Hematopoietic multipotent progenitor cell treated with erythropoietin and hydrocortisone succinate and interleukin-3 and kit ligand, for 6 days (in vitro differentiated cells): ENCODE results near the gene TAF11L10.
"Not testable (repeated sequence)": the region's sequence is repeated elsewhere in the genome, so short reads cannot be mapped to it uniquely, and the experiment has no call there.

Source experiments
- DNase-seq: peaks from one replicate; pipeline ENCODE4 v3.0.0-alpha.2; 2015

The TAF11L10 gene

GRCh38 chr5:17597728-17598127 lies at the start of gene TAF11L10:
TSS of gene TAF11L10 (minus strand) at chr5:17597828.
- DNase-seq = not testable (repeated sequence)

GRCh38 chr5:17634160-17634559 lies 36.5 kb upstream of the TAF11L10 start, which contains the start of gene TAF11L14:
TSS of gene TAF11L14 (plus strand) at chr5:17634460.
- no peak for DNase-seq

- DNase-seq = not testable (repeated sequence)
Measured at GRCh38 chr5:17631788-17632187, 34.2 kb upstream of the TAF11L10 start, which contains the start of gene TAF11L13. TSS of gene TAF11L13 (plus strand) at chr5:17632088.

- DNase-seq = no peak
Measured at GRCh38 chr5:17625686-17626085, 28.1 kb upstream of the TAF11L10 start.

GRCh38 chr5:17620627-17621026 lies 23.0 kb upstream of the TAF11L10 start:
- DNase-seq = no peak

GRCh38 chr5:17619354-17619753 lies 21.7 kb upstream of the TAF11L10 start:
- no peak for DNase-seq

GRCh38 chr5:17614872-17615605 lies 17.4 kb upstream of the TAF11L10 start:
- no peak for DNase-seq

- DNase-seq = not testable (repeated sequence)
Measured at GRCh38 chr5:17610092-17610491, 12.5 kb upstream of the TAF11L10 start, which contains the start of gene TAF11L12. TSS of gene TAF11L12 (plus strand) at chr5:17610392.

- not testable (repeated sequence) for DNase-seq
Measured at GRCh38 chr5:17607461-17607860, 9.8 kb upstream of the TAF11L10 start.

GRCh38 chr5:17604951-17605350 lies 7.3 kb upstream of the TAF11L10 start:
- DNase-seq = no peak

GRCh38 chr5:17603880-17604279 lies 6.3 kb upstream of the TAF11L10 start, which contains the start of gene TAF11L11:
TSS of gene TAF11L11 (plus strand) at chr5:17604183.
- not testable (repeated sequence) for DNase-seq

GRCh38 chr5:17594255-17594654 lies 3.4 kb downstream of the TAF11L10 start, which contains the start of gene TAF11L9:
TSS of gene TAF11L9 (minus strand) at chr5:17594394.
- DNase-seq = not testable (repeated sequence)

GRCh38 chr5:17590860-17591259 lies 6.8 kb downstream of the TAF11L10 start, which contains the start of gene TAF11L8:
TSS of gene TAF11L8 (minus strand) at chr5:17590960.
- not testable (repeated sequence) for DNase-seq

- DNase-seq = not testable (repeated sequence)
Measured at GRCh38 chr5:17585658-17586057, 12.0 kb downstream of the TAF11L10 start, which contains the start of gene TAF11L7. TSS of gene TAF11L7 (minus strand) at chr5:17585758.
